COLO829 (cell line): ENCODE measurements around the gene FAF2.
"Not testable (repeated sequence)": the region's sequence is repeated elsewhere in the genome, so short reads cannot be mapped to it uniquely, and the experiment has no call there.

Experiments
- DNase-seq: peaks from one replicate; pipeline ENCODE4 v3.0.0; 2012; ENCODE audit warnings: low spot score

The FAF2 gene

GRCh38 chr5:176418251-176418650, 29.9 kb upstream of the FAF2 start:
- no peak for DNase-seq

GRCh38 chr5:176420086-176420485, 28.1 kb upstream of the FAF2 start:
- DNase-seq: no peak

GRCh38 chr5:176420972-176421544, 27.1 kb upstream of the FAF2 start:
- no peak for DNase-seq

GRCh38 chr5:176424181-176424580, 24.0 kb upstream of the FAF2 start:
- no peak for DNase-seq

- DNase-seq: no peak
These were observed 23.0 kb upstream of the FAF2 start for GRCh38 chr5:176425138-176425537.

- DNase-seq: no peak
These were observed 22.4 kb upstream of the FAF2 start for GRCh38 chr5:176425791-176426190.

GRCh38 chr5:176426876-176427275, 21.3 kb upstream of the FAF2 start:
- DNase-seq: no peak

GRCh38 chr5:176427971-176428370, 20.2 kb upstream of the FAF2 start:
- no peak for DNase-seq

- no peak for DNase-seq
These were observed 18.2 kb upstream of the FAF2 start for GRCh38 chr5:176429972-176430371.

- DNase-seq: no peak
These were observed 15.5 kb upstream of the FAF2 start for GRCh38 chr5:176432707-176433106.

- no peak for DNase-seq
These were observed 11.5 kb upstream of the FAF2 start for GRCh38 chr5:176436656-176437055.

GRCh38 chr5:176438959-176439757, 9.0 kb upstream of the FAF2 start:
- DNase-seq: no peak

GRCh38 chr5:176440927-176441706, 7.1 kb upstream of the FAF2 start:
- no peak for DNase-seq

- DNase-seq: no peak
These were observed 6.3 kb upstream of the FAF2 start for GRCh38 chr5:176441921-176442323.

GRCh38 chr5:176442911-176443310, 5.3 kb upstream of the FAF2 start:
- not testable (repeated sequence) for DNase-seq

GRCh38 chr5:176444742-176445141, 3.4 kb upstream of the FAF2 start:
- no peak for DNase-seq

- DNase-seq: no peak
These were observed 2.0 kb upstream of the FAF2 start for GRCh38 chr5:176446028-176446665.

GRCh38 chr5:176446884-176447590, 1.1 kb upstream of the FAF2 start:
- no peak for DNase-seq

- DNase-seq: no peak
These were observed 601 bp upstream of the FAF2 start for GRCh38 chr5:176447591-176447977.

- DNase-seq: no peak
These were observed 1.9 kb downstream of the FAF2 start for GRCh38 chr5:176450077-176450476.

GRCh38 chr5:176454724-176455394, 6.7 kb downstream of the FAF2 start:
- DNase-seq: no peak
